Activated naive CD4-positive, alpha-beta T cell treated with anti-CD3 and anti-CD28 coated beads for 36 hours (primary cell): ENCODE data around the gene EIF3J. TPM values are rescaled to one million over a fixed set of nuclear protein-coding genes. Genes with fewer than 3 reads are reported as not detected.
A peak's percentile ranks its signal among the peaks of the same experiment; 100 is the strongest.

Experiments
- CTCF ChIA-PET: fragments of 350-600 bp; sonication (Branson Sonifier 250); formaldehyde crosslinking; loops from one replicate; lab custom pipeline; 2021; ENCODE audit warnings: antibody characterized with exemption; lab: Charles Lee
- DNase-seq: peaks from one replicate; pipeline ENCODE4 v3.0.0-alpha.2; 2020
- H3K27ac Mint-ChIP-seq: one replicate; pipeline ENCODE4 v1.8.0; 2021; ENCODE audit warnings: mild to moderate bottlenecking, mixed read lengths
- H3K27me3 Mint-ChIP-seq: one replicate; pipeline ENCODE4 v1.8.0; 2021; ENCODE audit warnings: low read depth, mixed read lengths
- H3K36me3 Mint-ChIP-seq: one replicate; pipeline ENCODE4 v1.8.0; 2021; ENCODE audit warnings: low read depth, mixed read lengths
- H3K4me1 Mint-ChIP-seq: one replicate; pipeline ENCODE4 v1.8.0; 2021; ENCODE audit warnings: low read depth, mixed read lengths
- H3K4me3 Mint-ChIP-seq: one replicate; pipeline ENCODE4 v1.8.0; 2021; ENCODE audit warnings: mild to moderate bottlenecking, moderate library complexity, mixed read lengths
- H3K9me3 Mint-ChIP-seq: one replicate; pipeline ENCODE4 v1.8.0; 2021; ENCODE audit warnings: mixed read lengths
- intact Hi-C: fragments of 100-400 bp; cut with micrococcal nuclease; formaldehyde crosslinking; loops from one replicate; pipeline ENCODE4 v1.15.1; 2023
- total RNA-seq, 2 experiments: library from RNA; stranded (reverse); gene quantifications; one replicate each; pipeline ENCODE4 v1.2.3, GENCODE V29; 2021

EIF3J gene
- total RNA-seq, 2 experiments from 2014 or later: 75.8 to 77.9 TPM

- Mint-ChIP-seq H3K36me3 (peaks cover 10% of the 10 kb centered on the region), H3K4me3 (no peak overlapping the region), H3K27ac (no peak overlapping the region), H3K27me3 (no peaks in the 10 kb centered on the region), H3K4me1 (peaks cover 1% of the 10 kb centered on the region), H3K9me3 (no peaks in the 10 kb centered on the region)
- intact Hi-C loops: loop anchor here (10.0 kb wide), 1 partner anchor 451 kb away; the partner anchor contains the start of gene SORD
- no peak for DNase-seq
- CTCF ChIA-PET: no interaction called here
Observed at GRCh38 chr15:44573386-44573785, 36.4 kb downstream of the EIF3J start.

- Mint-ChIP-seq H3K36me3 (peaks cover 10% of the 10 kb centered on the region), H3K27ac (peak overlapping the region; percentile 21), H3K27me3 (no peaks in the 10 kb centered on the region), H3K4me3 (no peak overlapping the region), H3K4me1 (peaks cover 5% of the 10 kb centered on the region), H3K9me3 (no peaks in the 10 kb centered on the region)
- no peak for DNase-seq
- intact Hi-C loops: loop anchor here (5.0 to 10.0 kb wide), 2 partner anchors 343 to 450 kb away; partner anchors contain the start of gene SORD
- CTCF ChIA-PET: interaction anchor here (1.5 kb wide), 1 partner anchor 10 kb away, joined by 8 read pairs; no protein-coding TSS in a partner anchor
Observed at GRCh38 chr15:44574734-44575133, 37.8 kb downstream of the EIF3J start.

GRCh38 chr15:44580105-44580504 lies 43.2 kb downstream of the EIF3J start:
- peaks cover 12% of the 10 kb centered on the region for H3K4me1 Mint-ChIP-seq
- H3K27me3 Mint-ChIP-seq: no peaks in the 10 kb centered on the region
- CTCF ChIA-PET: interaction anchor here (0.6 to 4.0 kb wide), 6 partner anchors 9 to 157 kb away, joined by 3 to 35 read pairs (median 4); partner anchors contain the start of gene TRIM69
- DNase-seq: no peak
- H3K27ac Mint-ChIP-seq: no peak overlapping the region
- no peaks in the 10 kb centered on the region for H3K9me3 Mint-ChIP-seq
- H3K36me3 Mint-ChIP-seq: peaks cover 20% of the 10 kb centered on the region
- H3K4me3 Mint-ChIP-seq: no peak overlapping the region
- intact Hi-C loops: no loop called here

GRCh38 chr15:44584162-44584749 lies 47.3 kb downstream of the EIF3J start:
- no peak overlapping the region for H3K27ac Mint-ChIP-seq
- H3K27me3 Mint-ChIP-seq: no peaks in the 10 kb centered on the region
- peak; percentile 77 for DNase-seq
- peaks cover 28% of the 10 kb centered on the region for H3K36me3 Mint-ChIP-seq
- H3K4me1 Mint-ChIP-seq: peaks cover 7% of the 10 kb centered on the region
- H3K9me3 Mint-ChIP-seq: no peaks in the 10 kb centered on the region
- H3K4me3 Mint-ChIP-seq: no peak overlapping the region
- CTCF ChIA-PET: interaction anchor here (0.6 to 4.5 kb wide), 15 partner anchors 8 to 338 kb away, joined by 3 to 25 read pairs (median 4); partner anchors contain the start of genes SPG11 and TRIM69
- intact Hi-C loops: loop anchor here (1.0 kb wide), 1 partner anchor 79 kb away; the partner anchor contains the start of gene SPG11

GRCh38 chr15:44585633-44586032 lies 48.7 kb downstream of the EIF3J start:
- Mint-ChIP-seq H3K9me3 (no peaks in the 10 kb centered on the region), H3K36me3 (peaks cover 34% of the 10 kb centered on the region), H3K4me3 (no peak overlapping the region), H3K27ac (no peak overlapping the region), H3K4me1 (peaks cover 7% of the 10 kb centered on the region), H3K27me3 (no peaks in the 10 kb centered on the region)
- CTCF ChIA-PET: interaction anchor here (0.5 to 4.5 kb wide), 6 partner anchors 7 to 311 kb away, joined by 3 to 25 read pairs (median 4); no protein-coding TSS in a partner anchor
- DNase-seq: no peak
- intact Hi-C loops: no loop called here

- H3K27ac Mint-ChIP-seq: no peak overlapping the region
- intact Hi-C loops: no loop called here
- CTCF ChIA-PET: interaction anchor here (1.4 to 5.7 kb wide), 4 partner anchors 10 to 265 kb away, joined by 4 to 55 read pairs (median 16); partner anchors contain the start of gene TRIM69
- H3K4me1 Mint-ChIP-seq: peaks cover 4% of the 10 kb centered on the region
- no peaks in the 10 kb centered on the region for H3K27me3 Mint-ChIP-seq
- no peaks in the 10 kb centered on the region for H3K9me3 Mint-ChIP-seq
- no peak overlapping the region for H3K4me3 Mint-ChIP-seq
- peaks cover 35% of the 10 kb centered on the region for H3K36me3 Mint-ChIP-seq
- DNase-seq: no peak
Observed at GRCh38 chr15:44588541-44588940, 51.6 kb downstream of the EIF3J start.

GRCh38 chr15:44591326-44591725 lies 54.4 kb downstream of the EIF3J start:
- H3K4me3 Mint-ChIP-seq: no peak overlapping the region
- no peak for DNase-seq
- no peaks in the 10 kb centered on the region for H3K27me3 Mint-ChIP-seq
- no peak overlapping the region for H3K27ac Mint-ChIP-seq
- CTCF ChIA-PET: interaction anchor here (1.0 to 5.7 kb wide), 4 partner anchors 14 to 194 kb away, joined by 3 to 55 read pairs (median 7); partner anchors contain the start of gene TRIM69
- H3K36me3 Mint-ChIP-seq: peaks cover 35% of the 10 kb centered on the region
- no peaks in the 10 kb centered on the region for H3K9me3 Mint-ChIP-seq
- H3K4me1 Mint-ChIP-seq: peaks cover 13% of the 10 kb centered on the region
- intact Hi-C loops: loop anchor here (5.0 kb wide), 1 partner anchor 261 kb away; no protein-coding TSS in a partner anchor

GRCh38 chr15:44593042-44593736 lies 56.2 kb downstream of the EIF3J start:
- Mint-ChIP-seq H3K9me3 (no peaks in the 10 kb centered on the region), H3K27me3 (no peaks in the 10 kb centered on the region), H3K27ac (no peak overlapping the region), H3K4me3 (no peak overlapping the region), H3K4me1 (peaks cover 22% of the 10 kb centered on the region), H3K36me3 (peaks cover 30% of the 10 kb centered on the region)
- intact Hi-C loops: loop anchor here (1.0 to 5.0 kb wide), 2 partner anchors 145 to 259 kb away; no protein-coding TSS in a partner anchor
- peak; percentile 31 for DNase-seq
- CTCF ChIA-PET: interaction anchor here (0.6 to 5.7 kb wide), 20 partner anchors 9 to 223 kb away, joined by 3 to 55 read pairs (median 4); partner anchors contain the start of genes PATL2, SPG11 and TRIM69

- Mint-ChIP-seq H3K9me3 (no peaks in the 10 kb centered on the region), H3K36me3 (peaks cover 32% of the 10 kb centered on the region), H3K4me3 (no peak overlapping the region), H3K27me3 (no peaks in the 10 kb centered on the region), H3K27ac (no peak overlapping the region), H3K4me1 (peaks cover 30% of the 10 kb centered on the region)
- DNase-seq: no peak
- CTCF ChIA-PET: interaction anchor here (1.0 to 1.2 kb wide), 3 partner anchors 11 to 98 kb away, joined by 3 to 6 read pairs (median 3); no protein-coding TSS in a partner anchor
- intact Hi-C loops: no loop called here
Observed at GRCh38 chr15:44595246-44595645, 58.3 kb downstream of the EIF3J start.

GRCh38 chr15:44595656-44596510 lies 58.9 kb downstream of the EIF3J start:
- intact Hi-C loops: loop anchor here (1.0 to 2.0 kb wide), 3 partner anchors 37 to 67 kb away; partner anchors contain the start of gene SPG11
- H3K27ac Mint-ChIP-seq: no peak overlapping the region
- no peak overlapping the region for H3K4me3 Mint-ChIP-seq
- peaks cover 30% of the 10 kb centered on the region for H3K4me1 Mint-ChIP-seq
- CTCF ChIA-PET: interaction anchor here (0.6 to 1.2 kb wide), 5 partner anchors 12 to 97 kb away, joined by 3 to 6 read pairs (median 4); partner anchors contain the start of gene SPG11
- no peaks in the 10 kb centered on the region for H3K27me3 Mint-ChIP-seq
- DNase-seq: no peak
- no peaks in the 10 kb centered on the region for H3K9me3 Mint-ChIP-seq
- peaks cover 27% of the 10 kb centered on the region for H3K36me3 Mint-ChIP-seq

GRCh38 chr15:44596511-44597010 lies 59.6 kb downstream of the EIF3J start:
- Mint-ChIP-seq H3K27me3 (no peaks in the 10 kb centered on the region), H3K27ac (no peak overlapping the region), H3K4me1 (peaks cover 30% of the 10 kb centered on the region), H3K4me3 (no peak overlapping the region), H3K36me3 (peaks cover 28% of the 10 kb centered on the region), H3K9me3 (no peaks in the 10 kb centered on the region)
- intact Hi-C loops: loop anchor here (1.0 to 2.0 kb wide), 3 partner anchors 37 to 67 kb away; partner anchors contain the start of gene SPG11
- CTCF ChIA-PET: interaction anchor here (0.6 to 2.8 kb wide), 5 partner anchors 12 to 141 kb away, joined by 3 to 12 read pairs (median 4); partner anchors contain the start of genes SPG11 and TRIM69
- DNase-seq: no peak
